Measurements from ENCODE around the gene ALLC.

The ALLC gene

DNA sequence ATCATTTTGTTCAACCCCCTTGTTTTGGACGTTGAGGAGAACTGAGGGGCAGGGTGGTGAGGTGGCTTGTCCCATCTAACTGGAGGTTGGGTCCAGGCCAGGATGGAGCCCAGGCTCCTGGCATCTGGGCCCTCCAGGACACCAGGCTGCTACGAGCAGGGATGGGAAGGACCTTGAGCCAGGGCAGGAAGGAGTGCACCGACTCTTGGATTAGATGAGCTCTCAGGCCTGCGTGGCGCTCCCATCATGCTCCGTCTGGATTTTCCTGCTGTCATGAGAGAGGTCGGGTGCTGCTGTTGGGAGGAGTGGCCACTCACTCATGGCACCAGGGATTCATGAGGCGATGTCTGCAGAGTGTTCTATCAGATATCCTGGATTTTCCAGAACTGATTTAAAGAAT, 18.3 kb upstream of the ALLC start:
- DNase-seq (ENCODE audit: low read depth): no peak

DNA sequence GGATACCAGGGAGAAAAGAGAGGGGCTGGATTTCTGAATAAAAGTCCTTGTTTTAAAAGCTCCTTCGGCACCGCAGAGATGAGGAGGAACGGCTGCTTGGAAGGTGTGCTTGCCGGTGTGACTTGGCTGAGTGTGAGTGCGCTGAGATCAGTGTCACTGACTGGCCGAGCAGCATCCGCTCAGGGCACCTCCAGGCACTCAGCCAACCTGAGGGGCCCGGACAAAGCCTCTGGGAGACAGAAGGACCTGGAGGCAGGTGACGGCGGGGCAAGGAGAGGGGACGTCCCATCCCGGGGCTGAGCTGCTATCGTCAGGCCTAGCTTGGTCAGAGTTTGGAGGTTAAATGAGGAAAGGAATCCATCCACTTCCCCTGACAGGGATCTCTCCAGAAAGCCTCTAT, 16.8 kb upstream of the ALLC start:
- DNase-seq (ENCODE audit: low read depth): no peak

DNA sequence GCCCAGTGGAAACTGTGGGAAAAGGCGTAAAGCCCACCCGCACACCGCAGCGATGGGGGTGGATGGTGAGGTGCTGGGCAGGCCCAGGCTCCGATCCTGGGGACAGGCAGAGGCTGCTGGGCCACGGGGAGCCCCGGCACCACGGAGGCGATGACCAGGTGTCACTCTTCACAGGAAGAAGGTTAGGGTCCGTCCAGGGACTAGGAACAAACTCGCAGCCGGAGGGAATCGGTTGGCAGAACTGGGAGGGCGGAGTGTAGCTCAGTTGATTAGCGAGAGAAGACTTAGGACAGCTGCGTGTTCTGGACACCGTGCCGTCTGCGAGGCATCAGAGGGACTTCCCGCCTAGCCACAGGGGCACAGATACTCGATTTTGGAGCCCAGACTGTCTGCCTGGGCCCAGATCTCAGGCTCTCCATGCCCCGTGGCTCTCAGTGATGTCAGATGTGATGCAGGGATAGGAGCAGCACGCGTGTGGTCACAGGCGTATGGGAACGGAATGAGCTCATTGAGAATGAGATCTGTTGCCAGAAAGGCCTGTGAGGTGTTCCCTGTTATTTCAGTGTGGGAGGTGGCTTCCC, 16.1 kb upstream of the ALLC start:
- no peak for DNase-seq (ENCODE audit: low read depth)

DNA sequence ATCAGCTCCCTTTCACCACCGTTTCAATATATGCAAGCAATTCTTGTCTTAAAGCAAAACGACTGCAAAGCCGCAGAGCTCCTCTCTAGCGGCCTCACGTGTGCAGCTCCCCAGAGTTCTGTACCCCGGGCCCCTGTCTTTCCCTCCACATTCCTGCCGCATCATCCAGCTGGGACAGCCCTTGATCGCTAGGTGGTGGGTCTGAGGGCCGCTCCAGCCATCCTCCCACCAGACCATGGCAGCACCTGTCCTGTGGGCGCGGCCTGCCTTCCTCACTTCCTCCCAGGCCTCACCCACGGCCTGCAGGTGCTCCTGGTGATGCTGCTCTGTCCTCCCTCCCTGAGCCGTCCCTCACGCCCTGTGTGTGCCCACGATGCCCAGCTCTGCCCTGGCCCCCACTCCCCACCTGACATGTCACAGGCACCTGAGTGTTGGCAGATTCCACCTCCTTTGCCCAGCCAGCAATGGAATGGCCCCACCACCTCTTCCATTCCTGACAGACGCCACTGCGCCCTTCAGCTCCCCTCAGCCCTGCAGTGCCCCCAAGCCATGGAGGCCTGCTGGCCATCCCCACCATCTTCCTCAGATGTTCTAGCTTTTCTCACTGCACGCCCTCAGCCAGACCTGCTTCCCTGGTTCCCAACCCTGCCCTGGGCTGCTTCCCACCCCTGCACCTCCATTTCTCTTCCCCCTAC, 15.3 kb upstream of the ALLC start:
- no peak for DNase-seq (ENCODE audit: low read depth)

- no peak for DNase-seq (ENCODE audit: low read depth)
Observed at GRCh38 chr2:3643371-3644245, 14.4 kb upstream of the ALLC start.

- DNase-seq (ENCODE audit: low read depth): no peak
Observed at GRCh38 chr2:3644246-3644525, 13.8 kb upstream of the ALLC start.

GRCh38 chr2:3644891-3645605, 13.0 kb upstream of the ALLC start:
- DNase-seq (ENCODE audit: low read depth): no peak

GRCh38 chr2:3645745-3646389, 12.1 kb upstream of the ALLC start:
- no peak for DNase-seq (ENCODE audit: low read depth)

DNA sequence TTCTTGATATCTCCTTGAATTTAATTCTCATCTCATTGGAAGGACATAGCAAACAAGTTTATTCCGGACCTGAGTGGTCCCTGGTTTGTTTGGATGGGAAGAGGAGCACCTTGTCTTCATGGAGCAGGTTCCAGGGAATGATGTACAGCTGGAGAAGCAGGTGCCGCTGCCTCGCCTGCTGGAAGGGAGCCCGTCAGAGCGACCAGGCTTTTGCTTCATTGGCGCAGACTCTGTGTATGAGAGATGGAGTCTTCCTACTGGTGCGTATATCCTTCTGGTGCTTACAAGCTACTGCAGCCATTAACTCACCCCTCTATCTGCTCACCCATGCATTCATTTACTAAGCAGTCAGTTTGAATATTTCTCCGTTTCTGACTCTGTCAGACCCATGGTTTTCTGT, 11.6 kb upstream of the ALLC start:
- DNase-seq (ENCODE audit: low read depth): no peak

DNA sequence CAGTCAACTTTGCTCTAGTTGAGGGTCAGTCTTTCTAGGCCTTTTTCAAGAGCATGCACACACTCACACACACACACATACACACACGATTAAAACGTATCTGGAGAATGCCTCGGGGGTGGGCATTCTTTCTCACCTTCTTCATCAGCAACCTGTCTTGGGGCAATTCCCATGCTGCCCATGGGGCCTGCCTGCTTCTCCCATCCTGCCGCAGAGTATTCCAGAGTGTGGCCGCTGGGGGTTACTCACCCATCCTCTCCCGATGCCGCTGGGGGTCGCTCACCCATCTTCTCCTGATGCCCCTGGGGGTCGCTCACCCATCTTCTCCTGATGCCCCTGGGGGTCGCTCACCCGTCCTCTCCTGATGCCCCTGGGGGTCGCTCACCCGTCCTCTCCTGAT, 10.8 kb upstream of the ALLC start:
- DNase-seq (ENCODE audit: low read depth): no peak

DNA sequence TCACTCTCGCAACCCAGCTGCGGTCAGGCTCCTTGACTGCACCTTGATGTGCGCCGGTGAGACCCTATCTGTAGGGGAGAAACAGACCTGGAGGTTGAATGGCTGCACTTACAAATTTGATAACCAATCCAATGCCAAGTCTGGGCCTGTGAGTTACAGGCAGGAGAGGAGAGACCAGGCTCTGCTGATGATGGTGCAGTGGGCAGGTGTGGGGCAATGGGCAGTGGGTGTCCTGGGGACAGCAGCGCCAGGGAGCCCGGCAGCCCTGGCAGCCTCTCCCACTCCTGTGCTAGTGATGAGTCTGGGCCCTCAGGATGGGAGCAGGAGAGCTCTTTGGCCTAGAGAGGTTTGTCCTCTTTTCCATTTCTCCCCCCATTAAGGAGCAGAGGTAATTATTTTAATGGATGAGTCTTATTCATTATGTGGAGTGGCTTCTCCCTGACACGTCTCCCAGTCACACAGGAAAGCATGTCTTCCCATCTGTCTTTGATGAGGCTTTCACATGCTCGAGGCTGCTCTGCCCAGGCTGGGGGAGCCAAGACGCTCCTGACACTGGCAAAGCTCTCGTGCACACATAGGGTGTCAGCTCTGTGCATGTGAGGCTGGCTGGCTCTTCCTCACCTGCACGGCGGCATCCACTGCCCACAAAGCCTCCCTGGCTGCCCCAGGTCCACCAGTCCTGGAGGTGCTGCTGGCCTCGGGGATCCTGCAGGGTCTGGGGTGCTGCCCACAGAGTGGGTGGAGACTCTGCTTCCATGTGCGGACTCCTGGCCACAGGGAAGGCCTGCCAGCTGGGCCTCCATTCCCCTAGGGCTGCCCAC, 10.0 kb upstream of the ALLC start:
- no peak for DNase-seq (ENCODE audit: low read depth)

GRCh38 chr2:3648652-3649177, 9.3 kb upstream of the ALLC start:
- DNase-seq (ENCODE audit: low read depth): no peak

DNA sequence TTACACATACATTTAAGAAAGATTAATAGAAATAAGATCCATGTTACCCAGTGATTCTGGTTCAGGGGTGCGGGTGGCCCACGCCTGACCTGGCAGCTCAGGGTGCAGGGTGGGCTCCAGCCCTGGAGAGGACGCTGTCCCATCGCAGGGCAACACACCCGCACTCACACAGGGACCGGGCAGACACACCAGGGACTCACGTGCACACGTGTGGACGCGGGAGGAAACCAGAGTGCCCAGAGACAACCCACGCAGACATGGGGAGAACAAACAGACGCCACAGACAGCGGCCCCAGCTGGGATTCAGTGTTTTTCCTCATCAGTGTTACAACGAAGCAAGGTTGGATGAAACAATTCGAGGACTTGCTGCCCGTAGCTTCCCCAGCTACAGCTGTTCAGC, 8.4 kb upstream of the ALLC start:
- no peak for DNase-seq (ENCODE audit: low read depth)

DNA sequence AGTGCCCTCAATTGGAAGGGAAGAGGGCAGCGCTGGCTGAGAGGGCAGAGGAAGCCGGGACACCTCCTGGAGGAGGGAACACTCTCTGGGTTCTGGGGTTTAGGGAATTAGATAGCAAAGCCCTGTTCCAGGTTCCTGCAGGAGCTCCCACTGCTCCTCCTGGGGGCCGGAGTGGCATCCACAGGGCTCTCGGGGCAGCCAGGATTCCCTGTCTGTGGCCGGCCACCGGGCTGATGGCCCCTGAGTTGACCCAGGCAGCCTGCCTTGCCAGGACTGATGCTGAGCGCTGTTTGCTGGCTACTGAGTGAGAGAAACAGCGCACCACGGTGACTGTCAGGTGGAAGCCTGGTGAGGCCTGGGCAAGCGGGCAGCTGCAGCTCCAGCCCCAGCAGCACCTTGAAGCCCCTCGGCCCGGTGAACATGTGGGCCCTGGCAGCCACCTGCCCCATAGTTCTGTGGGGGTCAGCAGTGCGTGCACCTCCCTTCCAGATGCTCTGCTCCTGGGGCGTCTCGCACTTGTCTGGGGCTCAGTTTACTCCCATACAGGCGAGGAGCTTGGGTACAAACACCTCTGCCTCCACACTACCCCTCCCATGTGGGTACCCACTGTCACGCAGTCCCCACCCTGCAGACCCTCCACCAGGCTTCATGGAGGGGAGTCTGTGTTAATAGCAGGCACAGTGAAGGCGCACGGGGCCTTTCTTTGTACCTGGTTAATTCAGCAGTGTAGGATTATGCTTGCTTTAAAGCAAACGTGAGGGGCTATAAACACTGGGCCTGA, 7.7 kb upstream of the ALLC start:
- no peak for DNase-seq (ENCODE audit: low read depth)

DNA sequence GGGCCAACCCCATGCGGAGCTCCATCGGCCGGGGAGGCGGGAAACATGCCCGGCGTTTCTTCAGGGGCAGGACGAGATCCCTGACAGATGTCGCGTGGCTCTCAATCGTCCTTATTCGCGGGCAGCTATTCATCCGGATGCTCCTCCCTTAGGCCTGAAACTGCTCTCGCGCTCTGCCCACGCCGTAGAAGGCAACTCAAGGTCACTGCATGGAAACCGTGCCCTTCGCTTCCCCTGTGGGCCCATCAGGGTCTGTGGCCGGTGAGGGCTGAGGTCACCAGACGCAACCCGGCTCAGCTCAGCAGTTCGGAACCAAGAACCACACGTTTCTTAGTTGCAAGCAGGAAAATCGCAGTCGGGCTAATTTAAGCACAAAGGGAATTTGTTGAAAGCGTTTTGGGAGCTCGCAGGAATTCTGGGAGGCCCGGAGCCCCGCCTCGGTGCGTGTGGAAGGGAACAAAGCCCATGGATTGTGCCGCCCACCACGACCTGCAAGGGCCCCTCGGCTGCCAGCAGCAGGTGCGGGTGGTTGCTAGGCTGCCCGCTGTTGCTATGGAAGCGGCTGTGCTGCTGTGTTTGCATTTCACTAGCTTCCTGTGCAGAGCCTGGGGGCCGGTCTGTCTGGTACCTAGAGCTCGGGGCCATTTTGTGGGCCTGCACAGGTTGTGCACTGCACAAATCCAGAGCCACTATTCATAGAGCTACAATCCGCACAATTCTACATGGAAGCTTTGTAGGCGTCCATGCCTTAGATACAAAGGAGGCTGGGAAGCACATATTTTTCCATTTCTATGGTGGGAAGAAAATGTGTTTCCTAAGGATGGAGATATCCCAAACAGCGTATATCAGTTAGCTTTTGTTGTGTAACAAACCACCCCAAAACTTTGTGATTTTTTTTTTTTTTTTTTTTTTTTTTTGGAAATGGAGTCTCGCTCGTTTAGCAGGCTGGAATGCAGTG, 6.0 kb upstream of the ALLC start:
- no peak for DNase-seq (ENCODE audit: low read depth)

GRCh38 chr2:3652896-3653625, 4.9 kb upstream of the ALLC start:
- no peak for DNase-seq (ENCODE audit: low read depth)

DNA sequence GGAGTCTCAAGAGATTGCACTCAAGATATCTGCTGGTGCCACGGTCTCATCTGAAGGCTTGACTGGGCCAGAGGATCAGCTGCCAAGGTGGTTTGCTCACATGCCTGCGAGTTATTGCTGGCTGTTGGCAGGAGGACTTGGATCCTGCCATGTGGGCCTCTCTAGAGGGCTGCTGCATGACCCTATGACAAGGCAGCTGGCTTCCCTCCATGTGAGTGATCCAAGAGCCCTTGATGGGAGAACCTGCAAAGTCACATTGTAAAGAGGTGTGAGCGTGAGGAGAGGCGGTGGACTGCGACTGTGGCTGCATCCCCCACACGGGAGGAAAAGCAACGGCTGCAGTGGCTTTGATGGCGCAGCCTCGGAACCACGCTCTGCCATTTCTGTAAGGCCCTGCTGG, 4.0 kb upstream of the ALLC start:
- no peak for DNase-seq (ENCODE audit: low read depth)

- DNase-seq (ENCODE audit: low read depth): no peak
Observed at GRCh38 chr2:3654531-3655225, 3.3 kb upstream of the ALLC start.

Measured in EH (cell line).